KBM-7 (cell line): Measurements from ENCODE around the gene CD81.

Source experiments
- DNase-seq: peaks from one replicate; pipeline ENCODE4 v3.0.0-alpha.2; 2015
- in situ Hi-C: fragments of 300-500 bp; cut with MboI; formaldehyde crosslinking; loops from 2 replicates; pipeline ENCODE4 v1.14.3; 2020; ENCODE audit warnings: low sequenced_read_pairs, low pct_unique_long_range_greater_than_20kb, mixed read lengths

The CD81 gene

GRCh38 chr11:2386591-2386990, 9.5 kb downstream of the CD81 start:
- no peak for DNase-seq
- in situ Hi-C loops = no loop called here

DNA sequence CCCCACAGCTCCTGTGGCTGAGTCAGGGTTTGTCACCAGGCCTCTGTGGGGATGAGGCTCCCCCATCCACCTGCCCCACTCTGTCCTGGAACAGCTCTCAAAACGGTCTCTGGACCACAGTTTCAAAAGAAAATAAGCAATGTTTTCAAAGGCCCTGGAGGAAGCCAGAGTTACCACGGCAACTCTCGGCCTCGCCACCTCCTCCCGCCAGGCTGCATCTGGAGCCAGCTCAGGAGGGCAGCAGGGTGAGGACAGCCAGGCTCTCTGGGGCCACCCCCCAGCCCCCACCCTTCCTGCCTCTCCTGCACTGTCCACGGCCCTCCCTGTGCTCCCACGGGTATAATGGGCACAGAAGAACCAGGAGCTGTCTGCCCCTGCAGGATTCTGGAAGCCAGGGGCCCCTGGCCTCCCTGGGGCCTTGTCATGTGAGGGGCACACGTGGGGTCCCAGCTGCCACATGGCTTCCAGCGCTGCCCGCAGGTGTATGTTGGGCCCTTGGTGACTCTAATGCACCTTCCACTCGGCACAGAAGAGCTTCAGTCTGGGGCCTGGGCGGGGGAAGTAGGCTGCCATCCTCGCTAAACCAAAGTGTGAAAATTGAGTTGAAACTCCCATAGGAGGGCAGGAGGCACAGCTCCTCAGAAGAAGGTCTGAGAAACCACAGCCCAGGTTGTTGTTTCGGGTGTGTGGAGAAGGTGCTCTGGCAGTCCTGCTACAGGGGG, 10.3 kb downstream of the CD81 start:
- in situ Hi-C loops = no loop called here
- no peak for DNase-seq

DNA sequence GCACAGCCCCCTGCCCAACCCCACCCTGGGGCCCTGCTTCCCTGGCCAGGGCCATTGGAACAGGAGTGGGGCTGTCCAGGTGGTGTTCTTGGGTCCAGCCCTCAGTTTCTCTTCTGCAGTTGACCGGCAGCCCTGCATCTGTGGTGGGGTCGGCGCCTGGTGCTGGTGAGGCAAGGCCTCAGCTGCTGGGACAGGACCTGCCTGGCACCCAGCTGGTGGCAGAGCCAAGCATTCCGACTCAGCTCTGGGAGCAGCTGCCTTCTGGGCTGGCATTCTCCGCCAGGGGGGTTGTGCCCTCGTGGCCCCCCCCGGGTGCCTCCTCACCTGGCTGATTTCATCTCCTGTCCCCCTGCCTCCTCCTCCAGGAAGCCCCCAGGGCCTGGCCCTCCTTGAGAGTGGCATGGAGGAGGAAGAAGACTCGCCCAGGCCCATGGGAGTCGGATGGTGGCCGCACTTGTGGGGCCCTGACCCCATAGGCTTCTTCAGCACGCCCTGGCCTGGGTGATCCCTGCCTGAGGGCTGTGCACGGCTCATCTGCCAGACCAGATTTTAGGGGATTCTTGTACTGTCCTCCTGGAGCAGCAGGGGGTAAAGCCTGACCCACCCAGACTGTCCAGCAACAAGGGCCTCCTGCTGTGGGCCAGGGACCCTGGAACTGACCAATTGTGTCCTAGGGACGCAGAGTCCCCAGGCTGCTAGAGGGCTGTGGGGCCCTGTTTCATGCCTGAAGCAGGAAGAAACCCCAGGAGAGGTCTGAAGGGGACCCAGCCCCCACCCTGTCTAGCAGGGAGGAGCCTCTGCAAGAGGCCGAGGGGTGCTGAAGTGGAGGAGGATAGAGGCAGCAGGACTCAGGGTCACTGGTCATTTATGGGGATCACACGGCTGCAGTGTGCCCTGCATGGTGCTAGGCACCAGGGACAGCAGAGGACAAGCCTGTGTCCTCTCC, 11.6 kb downstream of the CD81 start:
- in situ Hi-C loops = no loop called here
- no peak for DNase-seq

- in situ Hi-C loops = no loop called here
- DNase-seq = no peak
Measured at GRCh38 chr11:2389377-2390026, 12.4 kb downstream of the CD81 start.

- DNase-seq = no peak
- in situ Hi-C loops = no loop called here
Measured at GRCh38 chr11:2390091-2390724, 13.1 kb downstream of the CD81 start.

DNA sequence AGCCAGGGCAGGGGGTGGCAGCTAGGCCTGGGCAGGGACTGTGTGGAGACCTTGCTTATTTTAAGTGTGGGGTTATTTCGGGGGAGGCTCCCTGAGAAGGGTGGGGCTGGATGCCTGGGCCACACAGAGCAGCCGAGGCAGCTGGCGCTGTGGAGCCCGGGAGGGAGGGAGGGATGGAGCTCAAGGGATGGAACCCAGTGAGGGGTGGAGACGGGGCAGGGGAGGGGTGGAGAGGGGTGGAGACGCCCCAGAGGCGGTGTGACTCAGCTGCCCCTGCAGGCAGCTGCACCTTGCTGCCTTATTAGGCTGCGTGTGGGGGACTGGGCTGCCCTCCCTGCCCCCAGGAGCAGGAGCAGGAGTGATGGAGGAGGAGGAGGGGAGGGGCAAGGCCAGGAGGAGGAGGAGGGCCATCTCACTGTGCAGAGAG, 13.6 kb downstream of the CD81 start:
- in situ Hi-C loops = no loop called here
- no peak for DNase-seq

DNA sequence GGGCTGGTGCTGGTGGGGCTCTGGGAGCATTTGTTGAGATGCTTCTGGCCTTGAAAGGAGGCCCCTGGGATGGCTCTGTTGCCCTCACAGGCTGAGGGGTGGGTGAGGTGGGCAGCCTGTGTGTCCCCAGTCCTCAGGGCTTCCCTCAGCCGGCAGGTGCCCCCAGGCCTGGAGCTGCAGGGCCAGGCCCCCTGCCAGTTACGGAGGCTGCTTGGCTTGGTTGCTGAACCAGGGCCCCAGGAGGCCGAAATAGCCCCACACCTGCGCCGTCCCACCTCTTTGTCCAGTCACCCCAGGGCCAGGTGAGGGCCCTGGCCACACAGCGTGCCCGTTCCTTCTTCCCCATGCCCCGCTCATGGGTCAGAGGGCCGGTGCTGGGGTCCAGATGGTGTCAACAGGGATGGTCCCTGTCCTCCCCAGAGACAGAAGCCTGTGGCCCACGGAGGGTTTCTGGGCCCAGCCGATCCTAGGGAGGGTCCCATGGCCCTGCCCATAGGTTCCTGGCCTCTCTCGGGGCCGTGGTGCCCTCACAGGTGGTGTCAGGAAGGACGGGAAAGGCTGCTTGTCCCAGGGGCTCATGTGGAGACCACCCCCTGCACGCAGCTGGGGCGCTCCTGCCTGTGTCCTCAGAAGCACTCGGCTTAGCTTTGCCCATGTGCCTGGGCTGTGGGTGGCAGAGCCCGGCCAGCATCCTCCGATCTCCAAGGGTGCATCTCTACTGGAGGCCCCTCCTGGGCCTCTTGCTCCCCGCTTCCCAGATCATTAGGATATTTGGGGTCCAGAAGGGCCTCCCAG, 14.3 kb downstream of the CD81 start:
- in situ Hi-C loops = no loop called here
- DNase-seq = no peak

DNA sequence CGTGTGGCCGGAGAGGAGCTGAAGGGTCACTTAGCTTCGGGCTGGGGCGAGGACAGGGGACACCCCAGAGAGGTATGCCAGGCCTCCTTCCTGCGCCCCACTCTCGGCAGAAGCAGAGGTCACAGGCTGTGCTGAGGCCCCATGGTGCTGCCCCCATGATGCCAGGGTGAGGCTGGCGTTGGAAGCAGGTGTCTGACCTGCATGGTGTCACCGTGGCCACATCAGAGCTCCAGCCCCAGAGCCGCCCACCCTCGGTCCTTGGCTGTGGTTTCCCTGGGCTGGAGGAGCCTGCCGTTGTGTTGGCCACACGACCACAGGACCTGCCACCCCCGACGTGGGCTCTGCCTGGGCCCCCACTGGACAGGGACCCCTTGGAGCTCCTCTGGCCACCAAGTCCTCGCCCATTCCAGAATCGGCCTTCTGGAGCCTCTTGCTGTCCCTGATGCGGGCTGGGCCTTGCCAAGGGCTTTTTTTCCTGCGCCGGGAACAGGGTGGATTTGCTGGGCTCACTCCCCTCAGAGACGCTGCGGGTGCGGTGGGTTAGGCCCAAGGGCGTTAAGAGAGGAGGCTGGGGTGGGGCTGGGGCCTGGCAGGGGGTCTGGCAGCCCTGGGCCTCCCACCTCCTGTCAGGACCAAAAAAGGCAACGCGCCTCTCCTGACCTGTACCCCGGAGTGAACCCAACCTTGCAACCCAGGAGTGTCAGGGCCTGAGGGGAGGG, 15.3 kb downstream of the CD81 start:
- in situ Hi-C loops = no loop called here
- no peak for DNase-seq

DNA sequence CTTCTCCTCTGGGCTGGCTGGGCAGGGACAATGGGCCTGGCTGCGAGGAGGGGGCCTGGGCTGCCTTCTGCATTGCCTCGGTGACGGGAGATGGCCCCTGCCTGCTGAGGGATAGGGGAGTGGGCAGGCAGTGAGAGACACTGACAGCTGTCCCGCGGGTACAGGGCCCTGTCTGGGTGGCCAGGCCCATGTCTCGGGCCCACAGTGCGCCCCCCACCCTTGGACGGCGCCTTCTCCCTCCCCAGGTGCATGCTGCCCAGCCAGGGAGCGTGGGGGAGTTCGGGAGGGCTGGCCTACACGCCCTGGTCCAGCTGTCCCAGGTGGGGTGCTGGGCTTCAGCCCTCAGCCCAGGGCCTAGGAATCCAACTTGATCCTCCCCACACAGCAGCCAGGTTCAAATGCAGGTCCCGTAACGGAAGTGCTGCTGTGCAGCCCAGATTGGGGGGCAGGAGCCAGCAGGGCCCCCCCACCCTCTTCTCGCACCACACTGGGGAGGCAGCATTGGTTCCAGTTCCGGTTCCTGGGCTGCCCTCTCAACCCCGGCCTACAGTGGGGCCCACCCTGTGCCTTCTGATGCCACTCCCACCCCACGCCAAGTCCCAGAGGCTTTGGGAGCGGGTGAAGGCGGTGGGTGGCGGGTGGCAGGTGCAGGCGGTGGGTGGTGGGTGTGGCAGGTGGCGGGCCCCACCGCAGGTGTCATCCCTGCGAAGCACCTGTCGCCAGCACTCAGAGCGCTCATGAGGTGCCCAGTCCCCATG, 16.2 kb downstream of the CD81 start:
- in situ Hi-C loops = no loop called here
- DNase-seq = no peak

- no peak for DNase-seq
- in situ Hi-C loops = no loop called here
Measured at GRCh38 chr11:2393941-2394817, 17.1 kb downstream of the CD81 start.

- in situ Hi-C loops = no loop called here
- no peak for DNase-seq
Measured at GRCh38 chr11:2394818-2395105, 17.7 kb downstream of the CD81 start.

GRCh38 chr11:2395211-2395730, 18.2 kb downstream of the CD81 start:
- no peak for DNase-seq
- in situ Hi-C loops = no loop called here

GRCh38 chr11:2395856-2396255, 18.7 kb downstream of the CD81 start:
- no peak for DNase-seq
- in situ Hi-C loops = no loop called here

- no peak for DNase-seq
- in situ Hi-C loops = no loop called here
Measured at GRCh38 chr11:2396471-2396870, 19.4 kb downstream of the CD81 start.

DNA sequence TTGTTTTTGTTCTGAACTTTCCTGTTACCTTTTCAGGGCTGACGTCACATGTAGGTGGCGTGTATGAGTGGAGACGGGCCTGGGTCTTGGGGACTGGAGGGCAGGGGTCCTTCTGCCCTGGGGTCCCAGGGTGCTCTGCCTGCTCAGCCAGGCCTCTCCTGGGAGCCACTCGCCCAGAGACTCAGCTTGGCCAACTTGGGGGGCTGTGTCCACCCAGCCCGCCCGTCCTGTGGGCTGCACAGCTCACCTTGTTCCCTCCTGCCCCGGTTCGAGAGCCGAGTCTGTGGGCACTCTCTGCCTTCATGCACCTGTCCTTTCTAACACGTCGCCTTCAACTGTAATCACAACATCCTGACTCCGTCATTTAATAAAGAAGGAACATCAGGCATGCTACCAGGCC, 19.9 kb downstream of the CD81 start:
- in situ Hi-C loops = no loop called here

DNA sequence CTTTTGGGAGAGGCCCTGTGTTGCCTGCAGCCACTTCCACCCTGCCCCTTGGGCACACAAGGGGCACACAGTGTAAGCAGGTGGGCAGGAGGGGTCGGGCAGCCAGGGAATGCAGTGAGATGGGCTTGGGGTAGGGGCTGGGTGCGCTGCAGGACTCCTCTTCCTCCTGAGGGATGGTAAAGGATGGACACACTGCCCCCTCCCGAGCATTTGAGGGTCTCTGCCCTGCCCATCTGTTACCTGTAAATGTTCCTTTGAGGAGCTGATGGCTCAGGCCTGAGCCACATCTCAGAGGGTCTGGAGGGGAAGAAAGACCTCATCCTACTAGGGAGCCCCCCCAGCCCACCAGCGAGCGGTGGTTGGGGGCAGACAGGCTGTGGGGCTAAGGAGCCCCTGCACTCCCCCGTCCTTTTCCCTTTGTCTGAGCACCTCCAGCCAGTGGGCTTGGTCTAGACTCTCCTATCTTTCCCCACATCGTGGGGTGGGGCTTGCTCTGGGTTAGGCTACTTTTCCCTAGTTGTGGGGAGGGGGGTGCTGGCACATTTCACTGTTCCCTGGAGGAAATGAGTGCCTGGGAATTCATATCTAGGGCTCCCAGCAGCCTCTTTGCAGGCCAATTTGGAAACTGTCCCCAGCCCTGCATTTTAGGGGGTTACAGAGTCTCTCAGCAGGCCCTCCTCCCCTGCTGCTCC, 21.7 kb downstream of the CD81 start:
- DNase-seq = no peak
- in situ Hi-C loops = no loop called here

More for the DNA sequence above, 19.9 kb downstream of the CD81 start:
- no peak for DNase-seq
